Measurements from ENCODE around the gene SLC28A1.

SLC28A1 gene

DNA sequence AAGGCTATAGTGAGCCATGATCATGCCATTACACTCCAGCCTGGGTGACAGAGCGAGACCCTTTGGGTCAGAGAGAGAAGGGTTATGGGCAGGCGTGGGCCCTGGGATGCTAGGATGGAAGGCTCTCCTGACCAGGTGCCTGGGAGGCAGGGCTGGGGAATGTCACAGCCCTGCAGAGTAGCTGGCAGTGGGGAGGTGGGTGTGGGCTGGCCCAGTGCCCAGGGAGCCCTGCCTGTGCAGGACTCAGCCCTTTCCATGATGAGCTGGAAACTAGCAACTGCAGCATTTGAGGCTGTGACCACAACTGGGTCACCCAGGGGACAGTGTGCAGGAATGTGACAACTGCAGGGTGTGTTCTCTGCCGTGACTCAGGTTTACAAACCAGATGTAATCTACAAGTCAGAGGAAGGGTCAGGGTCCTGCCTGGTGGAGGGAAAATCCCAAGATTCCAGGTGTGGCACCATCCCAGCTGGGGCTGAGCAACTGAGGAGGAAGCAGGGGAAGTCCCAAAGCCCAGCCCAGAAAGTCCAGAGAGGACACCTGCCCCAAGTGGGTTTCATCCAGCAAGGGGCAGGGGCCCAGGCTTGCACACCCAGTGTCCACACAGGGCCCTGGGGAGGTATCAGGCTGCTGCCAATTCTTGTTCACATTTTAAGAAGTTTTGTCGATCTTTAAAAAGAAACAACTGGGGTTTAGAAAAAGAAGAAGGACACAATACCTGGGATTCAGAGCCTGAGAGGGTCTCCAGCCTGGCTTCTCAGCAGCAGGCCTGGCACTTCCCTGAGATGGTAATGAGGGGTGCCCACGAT, 45.5 kb downstream of the SLC28A1 start:
- peak overlapping the region; percentile 41 for H3K9ac ChIP-seq (ENCODE audit: low read length)
- no CpG with 5 or more reads among the region's 5 CpGs for WGBS (ENCODE audit: extremely low coverage, insufficient coverage, insufficient read length)
- no peak overlapping the region for H2BK12ac ChIP-seq (ENCODE audit: low read length)
- H3K79me2 ChIP-seq (ENCODE audit: control insufficient read depth, insufficient read depth, low read length, poor library complexity), result no peaks in the 10 kb centered on the region
- H3K18ac ChIP-seq (ENCODE audit: low read length), result no peak overlapping the region
- H2AFZ ChIP-seq (ENCODE audit: insufficient read depth, low read length, poor library complexity), result no peak overlapping the region
- H3K79me1 ChIP-seq (ENCODE audit: low read length), result peaks cover 5% of the 10 kb centered on the region
- no peak overlapping the region for H3K14ac ChIP-seq (ENCODE audit: low read length)
- DNase-seq, result peak; percentile 90 to 91
- peaks cover 7 to 8% of the 10 kb centered on the region in 2 experiments for H3K4me1 ChIP-seq (ENCODE audit: control insufficient read depth in 1 of 2, insufficient read depth in 2 of 2, low read length in 2 of 2)
- no peak overlapping the region for H3K4me2 ChIP-seq (ENCODE audit: low read length)
- H3K27me3 ChIP-seq (ENCODE audit: insufficient read depth, low read length), result no peaks in the 10 kb centered on the region
- H2AK5ac ChIP-seq (ENCODE audit: low read length), result no peak overlapping the region
- peak overlapping the region; percentile 43 for H4K91ac ChIP-seq (ENCODE audit: low read depth, low read length)
- no peak overlapping the region for H3K4ac ChIP-seq (ENCODE audit: low read depth, low read length)
- no peak overlapping the region for H3K27ac ChIP-seq (ENCODE audit: low read depth, low read length)
- no peak overlapping the region for H3K23ac ChIP-seq (ENCODE audit: low read length)
- no peaks in the 10 kb centered on the region for H3K36me3 ChIP-seq (ENCODE audit: control insufficient read depth in 1 of 2, insufficient read depth in 2 of 2, low read length in 2 of 2)
- H4K12ac ChIP-seq (ENCODE audit: low read depth, low read length), result no peak overlapping the region
- H2BK120ac ChIP-seq (ENCODE audit: insufficient read depth, low read length, poor library complexity), result peak overlapping the region; percentile 8
- H2BK5ac ChIP-seq (ENCODE audit: low read depth, low read length, poor library complexity), result no peak overlapping the region
- H3K9me3 ChIP-seq (ENCODE audit: insufficient read depth, low read depth, low read length), result no peaks in the 10 kb centered on the region
- H3K4me3 ChIP-seq (ENCODE audit: low read depth, low read length), result no peak overlapping the region
- no peak overlapping the region for H4K8ac ChIP-seq (ENCODE audit: low read depth, low read length)

DNA sequence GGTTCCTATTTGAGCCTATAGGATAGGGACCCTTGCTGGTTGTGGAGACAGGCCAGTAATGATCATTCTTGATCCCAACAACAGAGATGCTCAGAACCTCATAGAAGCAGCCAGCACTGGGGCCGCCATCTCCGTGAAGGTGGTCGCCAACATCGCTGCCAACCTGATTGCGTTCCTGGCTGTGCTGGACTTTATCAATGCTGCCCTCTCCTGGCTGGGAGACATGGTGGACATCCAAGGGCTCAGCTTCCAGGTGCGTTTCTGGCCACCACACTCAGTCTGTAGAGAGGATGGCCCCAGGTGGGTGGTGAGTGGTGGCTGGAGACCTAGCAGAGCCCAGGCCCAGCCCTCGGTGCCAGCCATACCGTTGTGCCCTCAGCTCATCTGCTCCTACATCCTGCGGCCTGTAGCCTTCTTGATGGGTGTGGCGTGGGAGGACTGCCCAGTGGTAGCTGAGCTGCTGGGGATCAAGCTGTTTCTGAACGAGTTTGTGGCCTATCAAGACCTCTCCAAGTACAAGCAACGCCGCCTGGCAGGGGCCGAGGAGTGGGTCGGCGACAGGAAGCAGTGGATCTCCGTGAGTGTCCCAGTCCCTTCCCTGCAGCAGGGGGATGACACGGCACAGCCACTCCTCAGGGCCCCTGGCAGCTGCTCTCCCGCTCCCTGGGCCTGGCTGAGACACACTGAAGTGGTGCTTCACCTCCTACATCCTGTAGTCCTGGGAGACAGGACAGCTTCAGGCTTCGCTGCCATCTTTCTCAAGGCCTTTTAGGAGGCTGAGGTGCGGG, 50.7 kb downstream of the SLC28A1 start:
- Histone ChIP-seq H3K4ac (ENCODE audit: low read depth, low read length) (no peak overlapping the region), H3K4me3 (ENCODE audit: low read depth, low read length) (no peak overlapping the region), H2BK12ac (ENCODE audit: low read length) (no peak overlapping the region), H4K91ac (ENCODE audit: low read depth, low read length) (no peak overlapping the region), H3K23ac (ENCODE audit: low read length) (no peak overlapping the region), H4K12ac (ENCODE audit: low read depth, low read length) (no peak overlapping the region), H3K4me1 (ENCODE audit: control insufficient read depth in 1 of 2, insufficient read depth in 2 of 2, low read length in 2 of 2) (peaks cover under 1 to 3% of the 10 kb centered on the region in 2 experiments), H2AK5ac (ENCODE audit: low read length) (no peak overlapping the region), H3K9ac (ENCODE audit: low read length) (no peak overlapping the region), H3K27ac (ENCODE audit: low read depth, low read length) (no peak overlapping the region), H3K36me3 (ENCODE audit: control insufficient read depth in 1 of 2, insufficient read depth in 2 of 2, low read length in 2 of 2) (no peaks in the 10 kb centered on the region), H3K18ac (ENCODE audit: low read length) (no peak overlapping the region), H3K79me1 (ENCODE audit: low read length) (no peaks in the 10 kb centered on the region), H2BK120ac (ENCODE audit: insufficient read depth, low read length, poor library complexity) (no peak overlapping the region), H2BK5ac (ENCODE audit: low read depth, low read length, poor library complexity) (no peak overlapping the region), H2AFZ (ENCODE audit: insufficient read depth, low read length, poor library complexity) (no peak overlapping the region), H3K27me3 (ENCODE audit: insufficient read depth, low read length) (no peaks in the 10 kb centered on the region), H3K79me2 (ENCODE audit: control insufficient read depth, insufficient read depth, low read length, poor library complexity) (no peaks in the 10 kb centered on the region), H3K4me2 (ENCODE audit: low read length) (no peak overlapping the region), H3K14ac (ENCODE audit: low read length) (no peak overlapping the region), H4K8ac (ENCODE audit: low read depth, low read length) (no peak overlapping the region), H3K9me3 (ENCODE audit: insufficient read depth, low read depth, low read length) (no peaks in the 10 kb centered on the region)
- DNase-seq, result peak in 1 of 2 donors; percentile 15
- WGBS (ENCODE audit: extremely low coverage, insufficient coverage, insufficient read length), result no CpG with 5 or more reads among the region's 21 CpGs

DNA sequence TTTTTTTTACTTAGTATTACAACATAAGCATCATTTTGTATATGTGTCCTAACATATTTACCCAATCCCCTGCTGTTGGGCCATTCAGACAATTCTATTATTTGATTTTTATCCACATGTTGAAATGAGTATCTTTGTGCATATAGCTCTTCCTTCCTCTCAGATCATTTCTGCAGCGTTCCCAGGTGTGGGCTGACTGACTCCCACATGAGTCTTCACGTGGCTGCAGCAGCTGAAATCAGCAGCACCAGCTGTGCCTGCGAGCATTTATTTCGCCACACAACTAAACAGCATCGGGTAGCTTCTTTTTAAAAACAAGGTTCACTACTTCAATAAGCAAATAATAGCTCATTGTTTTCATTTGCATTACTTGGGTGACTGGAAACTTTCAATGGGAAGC, 52.7 kb downstream of the SLC28A1 start:
- no peaks in the 10 kb centered on the region for H3K27me3 ChIP-seq (ENCODE audit: insufficient read depth, low read length)
- no peak overlapping the region for H3K4ac ChIP-seq (ENCODE audit: low read depth, low read length)
- no peak overlapping the region for H3K4me3 ChIP-seq (ENCODE audit: low read depth, low read length)
- peak in 1 of 2 donors; percentile 37 for DNase-seq
- no peak overlapping the region for H4K12ac ChIP-seq (ENCODE audit: low read depth, low read length)
- no peak overlapping the region for H2BK120ac ChIP-seq (ENCODE audit: insufficient read depth, low read length, poor library complexity)
- no peak overlapping the region for H3K4me2 ChIP-seq (ENCODE audit: low read length)
- H3K4me1 ChIP-seq (ENCODE audit: control insufficient read depth in 1 of 2, insufficient read depth in 2 of 2, low read length in 2 of 2), result no peaks in the 10 kb centered on the region
- H2AFZ ChIP-seq (ENCODE audit: insufficient read depth, low read length, poor library complexity), result no peak overlapping the region
- no peaks in the 10 kb centered on the region for H3K79me1 ChIP-seq (ENCODE audit: low read length)
- no CpG with 5 or more reads among the region's 5 CpGs for WGBS (ENCODE audit: extremely low coverage, insufficient coverage, insufficient read length)
- H4K8ac ChIP-seq (ENCODE audit: low read depth, low read length), result no peak overlapping the region
- H2BK12ac ChIP-seq (ENCODE audit: low read length), result no peak overlapping the region
- no peak overlapping the region for H2BK5ac ChIP-seq (ENCODE audit: low read depth, low read length, poor library complexity)
- no peaks in the 10 kb centered on the region for H3K79me2 ChIP-seq (ENCODE audit: control insufficient read depth, insufficient read depth, low read length, poor library complexity)
- H3K9ac ChIP-seq (ENCODE audit: low read length), result no peak overlapping the region
- H3K14ac ChIP-seq (ENCODE audit: low read length), result no peak overlapping the region
- no peaks in the 10 kb centered on the region for H3K9me3 ChIP-seq (ENCODE audit: insufficient read depth, low read depth, low read length)
- H3K27ac ChIP-seq (ENCODE audit: low read depth, low read length), result no peak overlapping the region
- H4K91ac ChIP-seq (ENCODE audit: low read depth, low read length), result no peak overlapping the region
- no peaks in the 10 kb centered on the region for H3K36me3 ChIP-seq (ENCODE audit: control insufficient read depth in 1 of 2, insufficient read depth in 2 of 2, low read length in 2 of 2)
- H3K18ac ChIP-seq (ENCODE audit: low read length), result no peak overlapping the region
- no peak overlapping the region for H2AK5ac ChIP-seq (ENCODE audit: low read length)
- H3K23ac ChIP-seq (ENCODE audit: low read length), result no peak overlapping the region

GRCh38 chr15:84938726-84939125, 54.3 kb downstream of the SLC28A1 start:
- no peak overlapping the region for H4K8ac ChIP-seq (ENCODE audit: low read depth, low read length)
- no peaks in the 10 kb centered on the region for H3K9me3 ChIP-seq (ENCODE audit: insufficient read depth, low read depth, low read length)
- no peaks in the 10 kb centered on the region for H3K79me1 ChIP-seq (ENCODE audit: low read length)
- H3K36me3 ChIP-seq (ENCODE audit: control insufficient read depth in 1 of 2, insufficient read depth in 2 of 2, low read length in 2 of 2), result no peaks in the 10 kb centered on the region
- H4K91ac ChIP-seq (ENCODE audit: low read depth, low read length), result no peak overlapping the region
- no peak overlapping the region for H2BK120ac ChIP-seq (ENCODE audit: insufficient read depth, low read length, poor library complexity)
- no peaks in the 10 kb centered on the region for H3K4me1 ChIP-seq (ENCODE audit: control insufficient read depth in 1 of 2, insufficient read depth in 2 of 2, low read length in 2 of 2)
- H3K23ac ChIP-seq (ENCODE audit: low read length), result no peak overlapping the region
- no peak overlapping the region for H3K4me2 ChIP-seq (ENCODE audit: low read length)
- H3K79me2 ChIP-seq (ENCODE audit: control insufficient read depth, insufficient read depth, low read length, poor library complexity), result no peaks in the 10 kb centered on the region
- no peak for DNase-seq
- H3K14ac ChIP-seq (ENCODE audit: low read length), result no peak overlapping the region
- no peak overlapping the region for H3K4ac ChIP-seq (ENCODE audit: low read depth, low read length)
- no peak overlapping the region for H2AFZ ChIP-seq (ENCODE audit: insufficient read depth, low read length, poor library complexity)
- H3K9ac ChIP-seq (ENCODE audit: low read length), result no peak overlapping the region
- H3K18ac ChIP-seq (ENCODE audit: low read length), result no peak overlapping the region
- H2BK12ac ChIP-seq (ENCODE audit: low read length), result no peak overlapping the region
- no peak overlapping the region for H4K12ac ChIP-seq (ENCODE audit: low read depth, low read length)
- H2AK5ac ChIP-seq (ENCODE audit: low read length), result no peak overlapping the region
- H3K4me3 ChIP-seq (ENCODE audit: low read depth, low read length), result no peak overlapping the region
- H3K27ac ChIP-seq (ENCODE audit: low read depth, low read length), result no peak overlapping the region
- H2BK5ac ChIP-seq (ENCODE audit: low read depth, low read length, poor library complexity), result no peak overlapping the region
- H3K27me3 ChIP-seq (ENCODE audit: insufficient read depth, low read length), result no peaks in the 10 kb centered on the region
- no CpG with 5 or more reads among the region's 1 CpG for WGBS (ENCODE audit: extremely low coverage, insufficient coverage, insufficient read length)

Measured in trophoblast cell (in vitro differentiated cells and primary cell).